Pancreas (tissue), 10 donors: Measurements from ENCODE around the gene TRIM25. TPM values are rescaled to one million over a fixed set of nuclear protein-coding genes. Genes with fewer than 3 reads are reported as not detected.
A peak's percentile ranks its signal among the peaks of the same experiment; 100 is the strongest.

ENCODE experiments used
- ATAC-seq, 4 donors: fragments of 200-7000 bp; cut with Tn5 transposase; one replicate each; pipeline versions ENCODE4 v1.8.0 to v1.9.1; 2020; ENCODE audit warnings: mild to moderate bottlenecking in 4 of 4, moderate library complexity in 4 of 4
- DNase-seq, 6 donors: peaks; one replicate each; pipeline ENCODE4 v3.0.0-alpha.2; 2020
- FAIRE-seq: peaks from 2 replicates; lab custom pipeline; 2012; peaks lifted over from hg19 to GRCh38; lab: Jason Lieb, UNC
- H3K27ac ChIP-seq, 4 donors: fragments of 200-600 bp; sonication (generic); 1 replicate in 3 of 4; 2 replicates in 1 of 4; pipeline versions ENCODE4 v1.5.0 to v1.8.0; 2020
- H3K27me3 ChIP-seq, 4 donors: fragments of 200-600 bp; one replicate each; pipeline ENCODE4 v1.8.0; 2021
- H3K36me3 ChIP-seq, 3 donors: fragments of 200-600 bp; sonication (generic) in 1 of 3; one replicate each; pipeline versions ENCODE4 v1.5.0 to v1.8.0; 2020 to 2021
- H3K4me1 ChIP-seq, 3 donors: fragments of 200-600 bp; one replicate each; pipeline ENCODE4 v1.8.0; 2021
- H3K4me3 ChIP-seq, 4 donors: fragments of 200-600 bp; sonication (generic) in 2 of 4; one replicate each; pipeline versions ENCODE4 v1.5.0 to v1.8.0; 2020 to 2021
- H3K9me3 ChIP-seq, 4 donors: fragments of 200-600 bp; one replicate each; pipeline ENCODE4 v1.8.0; 2021
- CTCF ChIP-seq, 4 donors: fragments of 200-600 bp; sonication (generic) in 3 of 4; IDR thresholded peaks; one replicate each; pipeline versions ENCODE4 v1.5.0 to v1.8.0; 2021; ENCODE audit warnings: antibody characterized with exemption in 4 of 4
- WGBS, 2 donors: extraction: QIAGEN DNeasy Blood & Tissue Kit; methylation state at CpG; one replicate each; pipeline ENCODE4 v1.1.7; 2013; 5-methylcytosine and 5-hydroxymethylcytosine counted together
- intact Hi-C, 3 donors: fragments of 100-400 bp; cut with DNase I; formaldehyde crosslinking; loops; one replicate each; pipeline versions ENCODE4 v1.11.1 to v1.14.2; 2022
- polyA plus RNA-seq, 2 donors: library from polyadenylated mRNA; stranded (reverse); fragments of 200-250 nt; gene quantifications; one replicate each; pipeline ENCODE4 v1.2.3, GENCODE V29; 2013
- total RNA-seq, 6 donors: library from RNA; stranded (reverse); fragmentation: NEBNext Ultra II Directional in 4 of 6; extraction: Animal tissue kit (Norgen Biotek cat#: 25700) in 4 of 6; gene quantifications; one replicate each; pipeline versions ENCODE4 v1.2.1 to v1.2.4, GENCODE V29; 2021 to 2023
- donor health status: healthy with polysubstance abuse.
- donor health status: DM: no; HTN: no; CAD: no; lungs with moderate emphysema.
- donor health status: DM: no; HTN: no; CAD: no.
- donor health status: control.
- donor health status: control.
- donor health status: Bipolar disorder and iron deficiency.
- donor health status: DM: yes; HTN: yes; CAD: no.
- donor health status: DM: no; HTN: no; CAD: no.
- donor health status: DM: no; HTN: no; CAD: no.
- donor health status: DM: yes; HTN: yes; CAD: no.

Gene TRIM25
- total and polyA plus RNA-seq, 8 donors: 12.2 to 39.4 (median 20.1) TPM

GRCh38 chr17:56898874-56899273, 15.0 kb downstream of the TRIM25 start:
- FAIRE-seq: no peak
- intact Hi-C loops: no loop called here
- WGBS, 2 donors: 73 to 84% methylated on average over 9 of the region's 9 CpGs
- DNase-seq: no peak
- Histone ChIP-seq H3K4me3 (no peak overlapping the region), H3K36me3 (peaks cover 6 to 59% (median 26%) of the 10 kb centered on the region in 3 donors), H3K9me3 (no peaks in the 10 kb centered on the region), H3K27me3 (no peaks in the 10 kb centered on the region), H3K27ac (no peak overlapping the region), H3K4me1 (no peaks in the 10 kb centered on the region)
- no peak for TF ChIP-seq CTCF (IDR thresholded peaks at IDR 0.05)
- no peak for ATAC-seq

- ATAC-seq (no peak), DNase-seq (no peak), FAIRE-seq (no peak)
- 93 to 95% methylated on average over 14 of the region's 14 CpGs for WGBS, 2 donors
- Histone ChIP-seq H3K27ac (no peak overlapping the region), H3K4me1 (no peaks in the 10 kb centered on the region), H3K36me3 (peaks cover 4 to 59% (median 22%) of the 10 kb centered on the region in 3 donors), H3K27me3 (no peaks in the 10 kb centered on the region), H3K4me3 (no peak overlapping the region), H3K9me3 (no peaks in the 10 kb centered on the region)
- no peak for TF ChIP-seq CTCF (IDR thresholded peaks at IDR 0.05)
- intact Hi-C loops: no loop called here
These were observed 16.0 kb downstream of the TRIM25 start for GRCh38 chr17:56897646-56898424.

- Histone ChIP-seq H3K4me1 (no peaks in the 10 kb centered on the region), H3K27ac (no peak overlapping the region), H3K27me3 (no peaks in the 10 kb centered on the region), H3K4me3 (no peak overlapping the region), H3K36me3 (peaks cover 4 to 57% (median 22%) of the 10 kb centered on the region in 3 donors), H3K9me3 (no peaks in the 10 kb centered on the region)
- TF ChIP-seq CTCF (IDR thresholded peaks at IDR 0.05): no peak
- WGBS, 2 donors: 84 to 87% methylated on average over 4 of the region's 4 CpGs
- intact Hi-C loops: no loop called here
- DNase-seq (no peak), ATAC-seq (peak in 3 of 4 donors; percentile 48 to 79 (median 75)), FAIRE-seq (no peak)
These were observed 16.9 kb downstream of the TRIM25 start for GRCh38 chr17:56896968-56897359.

GRCh38 chr17:56896217-56896967, 17.5 kb downstream of the TRIM25 start:
- peaks cover 4 to 57% (median 22%) of the 10 kb centered on the region in 3 donors for H3K36me3 ChIP-seq
- no peak for FAIRE-seq
- TF ChIP-seq CTCF (IDR thresholded peaks at IDR 0.05): no peak
- H3K4me3 ChIP-seq: no peak overlapping the region
- H3K4me1 ChIP-seq: no peaks in the 10 kb centered on the region
- intact Hi-C loops: no loop called here
- 81% methylated on average over 3 of the region's 3 CpGs for whole genome bisulfite sequencing, 2 donors
- H3K27me3 ChIP-seq: no peaks in the 10 kb centered on the region
- no peaks in the 10 kb centered on the region for H3K9me3 ChIP-seq
- no peak for ATAC-seq
- H3K27ac ChIP-seq: no peak overlapping the region
- no peak for DNase-seq
